ENCODE data around the gene RHOV. TPM values are rescaled to one million over a fixed set of nuclear protein-coding genes. Genes with fewer than 3 reads are reported as not detected.
"Not testable (repeated sequence)": the region's sequence is repeated elsewhere in the genome, so short reads cannot be mapped to it uniquely, and the experiment has no call there.

Gene RHOV
- total RNA-seq, 1 donor from 2014 or later, result not detected

GRCh38 chr15:40871749-40872617 is 2.1 kb downstream of the RHOV start:
- Histone ChIP-seq H3K27ac (no peak overlapping the region), H3K9me3 (no peaks in the 10 kb centered on the region), H3K4me3 (no peak overlapping the region), H3K4me1 (peaks cover 0 to 2% of the 10 kb centered on the region in 2 donors), H3K27me3 (no peaks in the 10 kb centered on the region), H3K36me3 (no peaks in the 10 kb centered on the region)
- DNase-seq (ENCODE audit: low spot score in 2 of 2), result no peak
- intact Hi-C loops (cut with DNase I), result no loop called here
- no peak for TF ChIP-seq CTCF (IDR thresholded peaks at IDR 0.05)

DNA sequence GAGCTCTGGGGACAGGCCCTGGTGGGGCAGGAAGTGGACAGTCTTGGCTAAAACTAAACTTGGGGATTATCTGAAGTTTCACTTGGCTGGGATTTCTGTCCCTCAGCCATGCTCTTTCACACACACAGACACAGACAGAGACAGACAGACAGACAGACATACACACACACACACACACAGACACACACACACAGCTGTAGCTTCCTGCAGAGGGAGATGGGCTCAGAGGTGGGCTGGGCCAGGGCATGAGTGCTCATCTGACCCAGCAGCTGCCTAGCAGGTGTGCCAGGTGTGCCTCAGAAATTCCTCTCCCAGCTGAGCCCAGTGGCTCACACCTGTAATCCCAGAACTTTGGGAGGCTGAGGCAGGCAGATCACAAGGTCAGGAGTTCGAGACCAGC is 3.3 kb downstream of the RHOV start:
- H3K27me3 ChIP-seq, result no peaks in the 10 kb centered on the region
- no peaks in the 10 kb centered on the region for H3K36me3 ChIP-seq
- TF ChIP-seq CTCF (IDR thresholded peaks at IDR 0.05), result no peak
- no peak overlapping the region for H3K4me3 ChIP-seq
- no peaks in the 10 kb centered on the region for H3K9me3 ChIP-seq
- intact Hi-C loops (cut with DNase I), result no loop called here
- no peak overlapping the region for H3K27ac ChIP-seq
- peaks cover 0 to 2% of the 10 kb centered on the region in 2 donors for H3K4me1 ChIP-seq
- no peak for DNase-seq (ENCODE audit: low spot score in 2 of 2)

- H3K9me3 ChIP-seq, result no peaks in the 10 kb centered on the region
- intact Hi-C loops (cut with DNase I), result no loop called here
- no peak overlapping the region for H3K4me3 ChIP-seq
- no peaks in the 10 kb centered on the region for H3K27me3 ChIP-seq
- H3K27ac ChIP-seq, result no peak overlapping the region
- H3K4me1 ChIP-seq, result peaks cover 0 to 2% of the 10 kb centered on the region in 2 donors
- no peak for TF ChIP-seq CTCF (IDR thresholded peaks at IDR 0.05)
- no peak for DNase-seq (ENCODE audit: low spot score in 2 of 2)
- no peaks in the 10 kb centered on the region for H3K36me3 ChIP-seq
Measured at GRCh38 chr15:40869686-40870085, 4.3 kb downstream of the RHOV start.

- no peak for TF ChIP-seq CTCF (IDR thresholded peaks at IDR 0.05)
- Histone ChIP-seq H3K27ac (no peak overlapping the region), H3K4me1 (no peaks in the 10 kb centered on the region), H3K27me3 (no peaks in the 10 kb centered on the region), H3K4me3 (no peak overlapping the region), H3K36me3 (no peaks in the 10 kb centered on the region), H3K9me3 (no peaks in the 10 kb centered on the region)
- intact Hi-C loops (cut with DNase I), result no loop called here
- DNase-seq (ENCODE audit: low spot score in 2 of 2), result no peak
Measured at GRCh38 chr15:40867199-40867598, 6.8 kb downstream of the RHOV start.

DNA sequence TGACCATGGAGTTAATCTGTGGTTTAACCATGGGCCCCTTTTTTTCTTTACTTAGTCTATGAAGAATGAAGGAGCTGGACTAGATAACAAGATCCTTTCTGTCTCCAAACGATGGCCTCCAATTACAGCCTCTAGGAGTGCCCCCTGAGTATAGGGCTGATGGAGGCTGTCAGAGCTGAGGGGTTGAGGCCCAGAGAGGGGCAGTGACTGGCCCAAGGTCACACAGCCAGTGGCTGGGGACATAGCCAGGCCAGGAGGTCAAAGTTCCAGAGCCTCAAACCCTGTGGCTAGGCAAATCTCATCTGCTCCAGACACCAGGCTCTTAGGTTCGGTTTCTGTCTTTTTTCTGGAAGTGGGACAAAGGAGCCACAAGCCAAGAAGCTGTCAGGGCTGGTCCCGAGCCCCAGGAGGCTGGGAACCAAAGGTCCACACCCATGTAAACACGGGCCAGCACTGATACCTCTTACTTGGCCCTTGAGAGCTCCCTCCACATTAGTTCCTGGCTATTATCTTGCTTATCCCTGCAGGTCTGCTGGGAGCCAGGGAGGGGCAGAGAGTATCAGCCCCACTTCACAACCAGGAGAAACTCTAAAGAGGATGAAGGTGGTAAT is 10.3 kb downstream of the RHOV start:
- Histone ChIP-seq H3K4me3 (no peak overlapping the region), H3K27ac (no peak overlapping the region), H3K9me3 (no peaks in the 10 kb centered on the region), H3K4me1 (no peaks in the 10 kb centered on the region), H3K27me3 (no peaks in the 10 kb centered on the region), H3K36me3 (no peaks in the 10 kb centered on the region)
- TF ChIP-seq CTCF (IDR thresholded peaks at IDR 0.05), result no peak
- DNase-seq (ENCODE audit: low spot score in 2 of 2), result no peak
- intact Hi-C loops (cut with DNase I), result no loop called here

DNA sequence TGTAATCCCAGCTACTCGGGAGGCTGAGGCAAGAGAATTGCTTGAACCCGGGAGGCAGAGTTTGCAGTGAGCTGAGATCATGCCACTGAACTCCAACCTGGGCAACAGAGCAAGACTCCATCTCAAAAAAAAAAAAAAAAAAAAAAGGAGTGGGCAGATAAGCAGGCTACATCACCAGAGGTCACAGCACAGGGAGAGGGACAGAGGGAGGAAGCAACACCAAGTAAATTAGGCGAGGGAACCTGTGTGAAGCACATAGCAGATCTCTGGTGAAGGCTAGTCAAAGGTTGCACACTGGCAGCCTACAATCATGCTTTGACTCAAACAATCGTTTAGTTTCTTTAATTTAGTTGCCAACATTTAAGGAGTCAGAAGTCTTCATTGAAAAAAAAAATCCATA is 12.9 kb downstream of the RHOV start:
- H3K4me1 ChIP-seq; H3K27ac ChIP-seq; DNase-seq (ENCODE audit: low spot score in 2 of 2); H3K9me3 ChIP-seq; H3K4me3 ChIP-seq; H3K36me3 ChIP-seq; H3K27me3 ChIP-seq; intact Hi-C loops (cut with DNase I): not testable (repeated sequence)

All from ascending aorta (tissue), 2 donors.